ENCODE measurements around the gene TMEM30A. TPM values are rescaled to one million over a fixed set of nuclear protein-coding genes. Genes with fewer than 3 reads are reported as not detected.

The TMEM30A gene
- total RNA-seq, 2 donors from 2014 or later: 56.2 to 63.9 TPM

- Mint-ChIP-seq H3K4me3 (no peak overlapping the region), H3K36me3 (ENCODE audit: insufficient read depth in 2 of 2) (peaks cover 5 to 22% of the 10 kb centered on the region in 2 donors), H3K27ac (no peak overlapping the region), H3K4me1 (ENCODE audit: low read depth) (peaks cover 28% of the 10 kb centered on the region), H3K9me3 (no peaks in the 10 kb centered on the region), H3K27me3 (ENCODE audit: low read depth) (no peaks in the 10 kb centered on the region)
- no peak for DNase-seq
- ATAC-seq (replicated peaks in 1 of 2): no peak
These were observed 48.0 kb downstream of the TMEM30A start for GRCh38 chr6:75236630-75237029.

- Mint-ChIP-seq H3K36me3 (ENCODE audit: insufficient read depth in 2 of 2) (peaks cover 2 to 15% of the 10 kb centered on the region in 2 donors), H3K9me3 (no peaks in the 10 kb centered on the region), H3K27me3 (ENCODE audit: low read depth) (no peaks in the 10 kb centered on the region), H3K4me3 (no peak overlapping the region), H3K27ac (no peak overlapping the region), H3K4me1 (ENCODE audit: low read depth) (peaks cover 19% of the 10 kb centered on the region)
- ATAC-seq (replicated peaks in 1 of 2) (no peak), DNase-seq (no peak)
These were observed 49.3 kb downstream of the TMEM30A start for GRCh38 chr6:75235271-75235670.

- H3K27ac Mint-ChIP-seq: no peak overlapping the region
- no peaks in the 10 kb centered on the region for H3K27me3 Mint-ChIP-seq (ENCODE audit: low read depth)
- H3K4me1 Mint-ChIP-seq (ENCODE audit: low read depth): peaks cover 13% of the 10 kb centered on the region
- no peak for ATAC-seq (replicated peaks in 1 of 2)
- H3K36me3 Mint-ChIP-seq (ENCODE audit: insufficient read depth in 2 of 2): peaks cover 2 to 7% of the 10 kb centered on the region in 2 donors
- H3K4me3 Mint-ChIP-seq: no peak overlapping the region
- DNase-seq: no peak
- no peaks in the 10 kb centered on the region for H3K9me3 Mint-ChIP-seq
These were observed 50.3 kb downstream of the TMEM30A start for GRCh38 chr6:75234126-75234865.

GRCh38 chr6:75233092-75233615 is 51.4 kb downstream of the TMEM30A start:
- H3K27me3 Mint-ChIP-seq (ENCODE audit: low read depth): no peaks in the 10 kb centered on the region
- H3K36me3 Mint-ChIP-seq (ENCODE audit: insufficient read depth in 2 of 2): peaks cover 0 to 6% of the 10 kb centered on the region in 2 donors
- peaks cover 6% of the 10 kb centered on the region for H3K4me1 Mint-ChIP-seq (ENCODE audit: low read depth)
- H3K4me3 Mint-ChIP-seq: no peak overlapping the region
- no peaks in the 10 kb centered on the region for H3K9me3 Mint-ChIP-seq
- DNase-seq: no peak
- no peak overlapping the region for H3K27ac Mint-ChIP-seq
- no peak for ATAC-seq (replicated peaks in 1 of 2)

DNA sequence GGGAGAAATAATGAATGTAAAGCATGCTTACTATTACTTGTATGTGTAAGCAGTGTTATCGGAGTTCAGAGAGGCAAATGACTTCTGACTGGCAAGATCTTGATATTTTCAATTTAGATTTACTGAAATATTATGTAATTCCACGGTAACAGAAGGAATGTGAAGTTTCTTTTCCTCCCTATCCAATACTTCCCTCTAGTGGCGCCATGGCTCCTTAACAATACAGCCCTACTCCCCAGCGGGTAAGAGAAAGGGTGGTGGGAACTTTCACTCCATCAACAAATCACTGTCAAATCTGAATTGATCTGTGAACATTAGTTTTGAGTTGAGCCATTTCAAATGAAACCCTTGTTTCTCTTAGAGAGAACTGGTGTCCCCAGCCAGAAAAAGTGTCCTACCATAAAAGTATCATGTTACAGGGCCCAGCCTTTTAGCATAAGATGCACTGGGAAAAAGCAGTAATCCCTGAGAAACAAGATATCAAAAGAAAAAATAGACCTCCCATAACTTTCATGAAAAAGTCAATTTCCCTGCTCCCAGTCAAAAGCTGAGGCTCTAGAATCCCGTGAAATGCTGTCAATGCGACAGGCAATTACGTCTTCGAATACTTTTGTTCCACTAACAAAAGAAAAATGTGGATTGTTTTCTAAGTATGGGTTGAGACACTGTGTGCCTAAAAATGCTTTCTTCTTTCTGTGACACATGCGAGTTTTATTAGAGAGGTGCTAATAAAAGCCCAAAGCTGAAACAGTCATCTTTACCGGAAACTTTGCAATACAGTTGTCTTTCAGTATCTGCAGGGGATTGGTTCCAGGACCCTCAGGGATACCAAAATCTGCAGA is 53.9 kb downstream of the TMEM30A start:
- H3K9me3 Mint-ChIP-seq: no peaks in the 10 kb centered on the region
- DNase-seq (no peak), ATAC-seq (replicated peaks in 1 of 2) (peak in 1 of 2 donors; percentile 35)
- no peaks in the 10 kb centered on the region for H3K4me1 Mint-ChIP-seq (ENCODE audit: low read depth)
- H3K4me3 Mint-ChIP-seq: no peak overlapping the region
- H3K27ac Mint-ChIP-seq: no peak overlapping the region
- H3K36me3 Mint-ChIP-seq (ENCODE audit: insufficient read depth in 2 of 2): no peaks in the 10 kb centered on the region
- H3K27me3 Mint-ChIP-seq (ENCODE audit: low read depth): no peaks in the 10 kb centered on the region

DNA sequence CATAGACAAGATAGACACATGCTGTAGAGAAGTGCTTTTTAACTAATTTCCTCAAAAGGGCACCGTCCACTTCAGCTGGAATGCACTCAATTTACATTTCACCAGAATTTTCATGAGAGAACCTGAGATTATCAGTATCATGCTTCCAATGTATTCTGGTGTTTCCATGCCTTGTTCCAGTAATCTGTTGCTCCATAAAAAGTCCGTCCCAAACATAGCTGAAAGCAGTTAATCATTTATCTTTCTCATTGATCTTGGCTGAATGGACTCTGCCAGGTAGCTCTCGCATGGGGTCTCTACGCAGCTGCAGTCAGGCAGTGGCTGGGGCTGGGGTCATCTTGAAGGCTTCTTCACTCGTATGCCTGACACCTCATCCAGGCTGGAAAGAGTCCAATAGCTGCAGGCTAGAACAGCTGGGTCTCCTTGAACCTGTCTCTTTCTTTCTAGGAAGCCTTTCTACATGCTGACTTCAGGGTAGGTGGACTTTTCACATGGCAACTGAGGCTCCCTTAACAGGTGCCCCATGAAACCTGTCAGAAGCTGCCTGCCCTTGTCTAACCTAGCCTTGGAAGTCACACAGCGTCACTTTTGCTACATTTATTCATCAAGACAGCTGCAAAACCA is 60.2 kb downstream of the TMEM30A start:
- H3K9me3 Mint-ChIP-seq: no peaks in the 10 kb centered on the region
- H3K36me3 Mint-ChIP-seq (ENCODE audit: insufficient read depth in 2 of 2): no peaks in the 10 kb centered on the region
- H3K27ac Mint-ChIP-seq: no peak overlapping the region
- H3K4me1 Mint-ChIP-seq (ENCODE audit: low read depth): no peaks in the 10 kb centered on the region
- H3K4me3 Mint-ChIP-seq: no peak overlapping the region
- ATAC-seq (replicated peaks in 1 of 2) (no peak), DNase-seq (no peak)
- peaks cover 29% of the 10 kb centered on the region for H3K27me3 Mint-ChIP-seq (ENCODE audit: low read depth)

DNA sequence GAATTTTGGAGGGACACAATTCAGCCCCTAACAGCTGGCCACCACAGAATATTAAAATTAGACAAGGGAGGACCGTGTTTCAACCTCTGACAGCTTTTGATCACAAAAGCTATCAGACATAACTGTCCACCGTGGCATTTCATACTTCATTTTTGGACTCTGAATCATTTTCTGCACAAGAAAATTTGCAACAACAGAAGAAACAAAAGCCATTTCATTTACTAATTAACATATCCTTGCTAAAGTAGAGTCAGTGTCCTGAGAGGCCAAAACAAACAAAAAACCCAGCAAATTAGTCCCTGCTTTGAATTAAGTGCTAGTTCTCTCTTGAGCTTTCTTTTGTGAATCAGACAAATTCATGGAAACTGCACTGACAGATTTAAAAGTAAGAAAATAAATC is 61.2 kb downstream of the TMEM30A start:
- ATAC-seq (replicated peaks in 1 of 2): no peak
- H3K27me3 Mint-ChIP-seq (ENCODE audit: low read depth): peaks cover 36% of the 10 kb centered on the region
- no peak overlapping the region for H3K4me3 Mint-ChIP-seq
- no peaks in the 10 kb centered on the region for H3K9me3 Mint-ChIP-seq
- no peaks in the 10 kb centered on the region for H3K4me1 Mint-ChIP-seq (ENCODE audit: low read depth)
- DNase-seq: no peak
- H3K27ac Mint-ChIP-seq: no peak overlapping the region
- H3K36me3 Mint-ChIP-seq (ENCODE audit: insufficient read depth in 2 of 2): no peaks in the 10 kb centered on the region

DNA sequence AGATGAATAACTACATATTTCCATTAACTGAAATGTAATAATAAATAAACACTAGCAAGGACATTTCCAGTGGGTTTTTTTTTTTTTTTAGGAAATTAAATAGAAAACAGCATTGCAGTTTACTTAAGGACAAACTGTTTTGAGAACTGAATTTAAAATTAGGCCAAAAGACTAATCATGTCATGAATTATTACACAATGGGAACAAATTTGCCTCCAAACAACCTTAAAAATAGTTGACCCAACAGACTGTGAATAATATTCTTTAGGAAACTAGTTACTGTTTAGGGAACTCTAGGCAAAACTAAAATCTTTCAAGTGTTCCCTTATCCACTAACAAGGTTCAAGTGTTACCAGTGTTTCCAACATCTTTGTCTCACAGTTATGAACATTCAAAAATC is 62.3 kb downstream of the TMEM30A start:
- H3K4me1 Mint-ChIP-seq (ENCODE audit: low read depth): peaks cover 5% of the 10 kb centered on the region
- H3K9me3 Mint-ChIP-seq: no peaks in the 10 kb centered on the region
- H3K4me3 Mint-ChIP-seq: no peak overlapping the region
- no peak for DNase-seq
- H3K36me3 Mint-ChIP-seq (ENCODE audit: insufficient read depth in 2 of 2): no peaks in the 10 kb centered on the region
- no peak overlapping the region for H3K27ac Mint-ChIP-seq
- H3K27me3 Mint-ChIP-seq (ENCODE audit: low read depth): peaks cover 48% of the 10 kb centered on the region
- no peak for ATAC-seq (replicated peaks in 1 of 2)

GRCh38 chr6:75221116-75221515 is 63.5 kb downstream of the TMEM30A start:
- Mint-ChIP-seq H3K4me3 (no peak overlapping the region), H3K4me1 (ENCODE audit: low read depth) (peaks cover 8% of the 10 kb centered on the region), H3K36me3 (ENCODE audit: insufficient read depth in 2 of 2) (no peaks in the 10 kb centered on the region), H3K27ac (no peak overlapping the region), H3K9me3 (no peaks in the 10 kb centered on the region), H3K27me3 (ENCODE audit: low read depth) (peaks cover 59% of the 10 kb centered on the region)
- ATAC-seq (replicated peaks in 1 of 2): no peak
- DNase-seq: no peak

- Mint-ChIP-seq H3K4me3 (no peak overlapping the region), H3K4me1 (ENCODE audit: low read depth) (peaks cover 8% of the 10 kb centered on the region), H3K27me3 (ENCODE audit: low read depth) (peaks cover 66% of the 10 kb centered on the region), H3K27ac (no peak overlapping the region), H3K36me3 (ENCODE audit: insufficient read depth in 2 of 2) (no peaks in the 10 kb centered on the region), H3K9me3 (no peaks in the 10 kb centered on the region)
- no peak for DNase-seq
- no peak for ATAC-seq (replicated peaks in 1 of 2)
These were observed 64.2 kb downstream of the TMEM30A start for GRCh38 chr6:75220357-75220756.

- Mint-ChIP-seq H3K9me3 (no peaks in the 10 kb centered on the region), H3K27me3 (ENCODE audit: low read depth) (peaks cover 61% of the 10 kb centered on the region), H3K4me1 (ENCODE audit: low read depth) (peaks cover 8% of the 10 kb centered on the region), H3K4me3 (no peak overlapping the region), H3K36me3 (ENCODE audit: insufficient read depth in 2 of 2) (no peaks in the 10 kb centered on the region), H3K27ac (no peak overlapping the region)
- no peak for ATAC-seq (replicated peaks in 1 of 2)
- no peak for DNase-seq
These were observed 65.3 kb downstream of the TMEM30A start for GRCh38 chr6:75219263-75219662.

DNA sequence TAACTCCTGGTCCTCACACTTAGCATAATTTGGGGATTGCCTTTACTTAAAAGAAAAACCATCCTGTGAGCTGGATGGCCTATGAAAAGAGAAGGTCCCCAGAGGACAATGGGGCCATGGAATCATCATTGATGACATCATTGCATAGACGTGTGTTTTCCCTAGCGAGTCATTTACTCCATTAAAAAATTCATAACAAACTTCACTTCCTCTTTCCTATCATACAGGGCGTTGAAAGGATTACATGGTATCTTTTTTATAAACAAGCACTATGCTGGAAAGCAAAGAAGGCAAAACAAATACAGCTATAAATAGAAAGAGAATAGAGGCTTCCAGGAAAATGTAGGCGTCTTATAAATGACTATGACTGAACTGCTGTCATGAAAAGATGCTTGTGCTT is 67.4 kb downstream of the TMEM30A start:
- Mint-ChIP-seq H3K4me3 (peak overlapping the region in 1 of 2 donors; percentile 61), H3K4me1 (ENCODE audit: low read depth) (peaks cover 8% of the 10 kb centered on the region), H3K27me3 (ENCODE audit: low read depth) (peaks cover 50% of the 10 kb centered on the region), H3K36me3 (ENCODE audit: insufficient read depth in 2 of 2) (no peaks in the 10 kb centered on the region), H3K9me3 (no peaks in the 10 kb centered on the region), H3K27ac (peak overlapping the region; percentile 94)
- peak; percentile 24 to 54 for ATAC-seq (replicated peaks in 1 of 2)
- DNase-seq: no peak

DNA sequence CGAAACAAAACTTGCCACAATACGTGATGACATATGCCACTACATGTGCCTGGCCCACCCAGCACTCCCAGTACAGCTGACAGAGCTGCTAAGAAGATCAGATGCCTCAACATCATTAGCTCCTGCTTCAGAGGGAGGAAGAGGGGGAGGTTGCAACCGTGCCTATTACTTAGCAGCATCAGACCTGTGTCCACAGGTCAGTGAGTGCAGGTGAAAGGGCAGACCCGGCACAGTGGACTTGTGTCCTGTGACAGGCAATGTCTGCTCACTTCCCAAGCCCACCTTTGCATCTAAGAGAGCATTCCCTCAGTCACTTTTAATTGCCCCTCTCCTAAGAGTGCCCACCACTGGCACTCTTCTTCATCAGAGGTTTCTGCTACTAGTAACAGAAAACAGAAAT is 69.3 kb downstream of the TMEM30A start:
- Mint-ChIP-seq H3K9me3 (no peaks in the 10 kb centered on the region), H3K4me1 (ENCODE audit: low read depth) (peaks cover 8% of the 10 kb centered on the region)

More for the DNA sequence above, 69.3 kb downstream of the TMEM30A start:
- DNase-seq (no peak), ATAC-seq (replicated peaks in 1 of 2) (no peak)
- Mint-ChIP-seq H3K36me3 (ENCODE audit: insufficient read depth in 2 of 2) (no peaks in the 10 kb centered on the region), H3K27me3 (ENCODE audit: low read depth) (peaks cover 68% of the 10 kb centered on the region), H3K4me3 (no peak overlapping the region), H3K27ac (no peak overlapping the region)

Data from activated T-cell treated with anti-CD3 and anti-CD28 coated beads, Interleukin-2, amount 50 U/mL, for 72 hours (primary cell).